ENCODE measurements around the gene TMEM117.

Gene TMEM117

DNA sequence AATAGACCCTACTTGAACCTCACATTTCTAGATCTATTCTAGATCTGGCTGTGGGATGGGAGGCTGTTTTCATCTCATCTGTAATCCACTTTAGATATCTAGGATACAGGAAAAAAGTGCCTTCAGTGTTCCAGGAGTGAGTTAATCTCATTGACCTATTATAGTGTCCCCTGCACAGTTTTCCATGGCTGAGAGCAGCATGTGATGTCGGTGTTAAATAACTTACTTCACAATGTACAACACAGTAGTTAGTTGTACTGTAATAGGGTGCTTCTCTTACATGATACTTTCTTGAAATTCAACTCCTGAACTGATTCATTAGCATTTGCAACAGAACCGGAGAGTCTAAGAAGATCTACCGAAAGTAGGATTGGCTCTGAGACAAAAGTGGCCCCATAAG, 62.6 kb downstream of the TMEM117 start:
- Histone ChIP-seq H2AFZ (ENCODE audit: low read depth, low read length) (no peak overlapping the region), H3K4me1 (ENCODE audit: low read length) (no peaks in the 10 kb centered on the region), H4K20me1 (ENCODE audit: insufficient read depth, low read length) (no peaks in the 10 kb centered on the region), H3K4me2 (ENCODE audit: low read length) (no peak overlapping the region), H3K4me3 (ENCODE audit: low read length) (no peak overlapping the region), H3K27ac (ENCODE audit: low read length) (no peak overlapping the region), H3K36me3 (replicated peaks; ENCODE audit: low read depth, low read length) (no peaks in the 10 kb centered on the region), H3K9me3 (ENCODE audit: insufficient read depth, low read length) (no peaks in the 10 kb centered on the region), H3K9ac (ENCODE audit: low read length) (no peak overlapping the region), H3K27me3 (ENCODE audit: low read depth, low read length) (no peaks in the 10 kb centered on the region), H3K79me2 (ENCODE audit: low read length) (no peaks in the 10 kb centered on the region)
- no peak for TF ChIP-seq EZH2phosphoT487 (IDR thresholded peaks at IDR 0.05; ENCODE audit: low read depth)
- TF ChIP-seq, protein P1, sequence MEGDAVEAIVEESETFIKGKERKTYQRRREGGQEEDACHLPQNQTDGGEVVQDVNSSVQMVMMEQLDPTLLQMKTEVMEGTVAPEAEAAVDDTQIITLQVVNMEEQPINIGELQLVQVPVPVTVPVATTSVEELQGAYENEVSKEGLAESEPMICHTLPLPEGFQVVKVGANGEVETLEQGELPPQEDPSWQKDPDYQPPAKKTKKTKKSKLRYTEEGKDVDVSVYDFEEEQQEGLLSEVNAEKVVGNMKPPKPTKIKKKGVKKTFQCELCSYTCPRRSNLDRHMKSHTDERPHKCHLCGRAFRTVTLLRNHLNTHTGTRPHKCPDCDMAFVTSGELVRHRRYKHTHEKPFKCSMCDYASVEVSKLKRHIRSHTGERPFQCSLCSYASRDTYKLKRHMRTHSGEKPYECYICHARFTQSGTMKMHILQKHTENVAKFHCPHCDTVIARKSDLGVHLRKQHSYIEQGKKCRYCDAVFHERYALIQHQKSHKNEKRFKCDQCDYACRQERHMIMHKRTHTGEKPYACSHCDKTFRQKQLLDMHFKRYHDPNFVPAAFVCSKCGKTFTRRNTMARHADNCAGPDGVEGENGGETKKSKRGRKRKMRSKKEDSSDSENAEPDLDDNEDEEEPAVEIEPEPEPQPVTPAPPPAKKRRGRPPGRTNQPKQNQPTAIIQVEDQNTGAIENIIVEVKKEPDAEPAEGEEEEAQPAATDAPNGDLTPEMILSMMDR (IDR thresholded peaks at IDR 0.05; ENCODE audit: low read depth, low read length), result no peak

- H3K36me3 ChIP-seq (replicated peaks; ENCODE audit: low read depth, low read length), result no peaks in the 10 kb centered on the region
- no peak overlapping the region for H3K4me2 ChIP-seq (ENCODE audit: low read length)
Measured at GRCh38 chr12:43899574-43899973, 63.7 kb downstream of the TMEM117 start.

DNA sequence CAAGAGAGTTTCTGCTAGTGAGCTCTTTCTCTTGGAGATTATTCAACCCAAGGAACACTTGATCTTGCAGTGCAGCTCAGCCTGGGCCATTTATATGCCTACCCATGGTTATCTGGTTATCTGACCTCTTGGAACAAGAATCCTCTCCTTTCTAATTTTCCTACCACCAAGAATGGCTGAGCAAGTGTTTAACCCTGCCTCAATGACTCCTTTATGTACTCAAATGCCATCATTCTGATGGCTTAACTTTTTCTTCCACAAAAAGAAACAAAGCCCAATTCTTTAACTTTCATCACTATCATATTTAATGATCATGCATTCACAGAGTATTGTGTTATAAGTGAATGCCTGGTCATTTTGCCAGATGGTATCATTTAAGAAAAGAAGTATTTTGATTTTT, 67.8 kb downstream of the TMEM117 start:
- no peaks in the 10 kb centered on the region for H3K9me3 ChIP-seq (ENCODE audit: insufficient read depth, low read length)
- H3K9ac ChIP-seq (ENCODE audit: low read length), result no peak overlapping the region
- H3K27me3 ChIP-seq (ENCODE audit: low read depth, low read length), result no peaks in the 10 kb centered on the region
- no peaks in the 10 kb centered on the region for H3K36me3 ChIP-seq (replicated peaks; ENCODE audit: low read depth, low read length)
- H3K79me2 ChIP-seq (ENCODE audit: low read length), result no peaks in the 10 kb centered on the region
- no peak overlapping the region for H3K4me3 ChIP-seq (ENCODE audit: low read length)
- no peak overlapping the region for H2AFZ ChIP-seq (ENCODE audit: low read depth, low read length)
- no peaks in the 10 kb centered on the region for H4K20me1 ChIP-seq (ENCODE audit: insufficient read depth, low read length)
- no peak overlapping the region for H3K4me2 ChIP-seq (ENCODE audit: low read length)
- no peak overlapping the region for H3K27ac ChIP-seq (ENCODE audit: low read length)
- no peaks in the 10 kb centered on the region for H3K4me1 ChIP-seq (ENCODE audit: low read length)
- TF ChIP-seq, protein P1 (IDR thresholded peaks at IDR 0.05; ENCODE audit: low read depth, low read length), result no peak
- no peak for TF ChIP-seq EZH2phosphoT487 (IDR thresholded peaks at IDR 0.05; ENCODE audit: low read depth)

More at GRCh38 chr12:43899574-43899973, 63.7 kb downstream of the TMEM117 start:
- no peaks in the 10 kb centered on the region for H3K9me3 ChIP-seq (ENCODE audit: insufficient read depth, low read length)
- H3K27ac ChIP-seq (ENCODE audit: low read length), result no peak overlapping the region
- no peaks in the 10 kb centered on the region for H3K79me2 ChIP-seq (ENCODE audit: low read length)
- H3K4me1 ChIP-seq (ENCODE audit: low read length), result no peaks in the 10 kb centered on the region
- H3K27me3 ChIP-seq (ENCODE audit: low read depth, low read length), result no peaks in the 10 kb centered on the region
- no peak overlapping the region for H3K9ac ChIP-seq (ENCODE audit: low read length)
- no peaks in the 10 kb centered on the region for H4K20me1 ChIP-seq (ENCODE audit: insufficient read depth, low read length)
- TF ChIP-seq EZH2phosphoT487 (IDR thresholded peaks at IDR 0.05; ENCODE audit: low read depth), result no peak
- TF ChIP-seq, protein P1 (IDR thresholded peaks at IDR 0.05; ENCODE audit: low read depth, low read length), result no peak
- H3K4me3 ChIP-seq (ENCODE audit: low read length), result no peak overlapping the region
- no peak overlapping the region for H2AFZ ChIP-seq (ENCODE audit: low read depth, low read length)

- TF ChIP-seq, protein P1 (IDR thresholded peaks at IDR 0.05; ENCODE audit: low read depth, low read length), result no peak
- no peak for TF ChIP-seq EZH2phosphoT487 (IDR thresholded peaks at IDR 0.05; ENCODE audit: low read depth)
- H3K36me3 ChIP-seq (replicated peaks; ENCODE audit: low read depth, low read length), result no peaks in the 10 kb centered on the region
- no peaks in the 10 kb centered on the region for H3K9me3 ChIP-seq (ENCODE audit: insufficient read depth, low read length)
- H4K20me1 ChIP-seq (ENCODE audit: insufficient read depth, low read length), result no peaks in the 10 kb centered on the region
- no peaks in the 10 kb centered on the region for H3K27me3 ChIP-seq (ENCODE audit: low read depth, low read length)
- no peak overlapping the region for H3K27ac ChIP-seq (ENCODE audit: low read length)
- H3K9ac ChIP-seq (ENCODE audit: low read length), result no peak overlapping the region
- no peak overlapping the region for H2AFZ ChIP-seq (ENCODE audit: low read depth, low read length)
- H3K79me2 ChIP-seq (ENCODE audit: low read length), result no peaks in the 10 kb centered on the region
- no peak overlapping the region for H3K4me3 ChIP-seq (ENCODE audit: low read length)
- no peaks in the 10 kb centered on the region for H3K4me1 ChIP-seq (ENCODE audit: low read length)
- H3K4me2 ChIP-seq (ENCODE audit: low read length), result no peak overlapping the region
Measured at GRCh38 chr12:43912859-43913258, 77.0 kb downstream of the TMEM117 start.
